ENCODE measurements around the gene FTH1.

DNA sequence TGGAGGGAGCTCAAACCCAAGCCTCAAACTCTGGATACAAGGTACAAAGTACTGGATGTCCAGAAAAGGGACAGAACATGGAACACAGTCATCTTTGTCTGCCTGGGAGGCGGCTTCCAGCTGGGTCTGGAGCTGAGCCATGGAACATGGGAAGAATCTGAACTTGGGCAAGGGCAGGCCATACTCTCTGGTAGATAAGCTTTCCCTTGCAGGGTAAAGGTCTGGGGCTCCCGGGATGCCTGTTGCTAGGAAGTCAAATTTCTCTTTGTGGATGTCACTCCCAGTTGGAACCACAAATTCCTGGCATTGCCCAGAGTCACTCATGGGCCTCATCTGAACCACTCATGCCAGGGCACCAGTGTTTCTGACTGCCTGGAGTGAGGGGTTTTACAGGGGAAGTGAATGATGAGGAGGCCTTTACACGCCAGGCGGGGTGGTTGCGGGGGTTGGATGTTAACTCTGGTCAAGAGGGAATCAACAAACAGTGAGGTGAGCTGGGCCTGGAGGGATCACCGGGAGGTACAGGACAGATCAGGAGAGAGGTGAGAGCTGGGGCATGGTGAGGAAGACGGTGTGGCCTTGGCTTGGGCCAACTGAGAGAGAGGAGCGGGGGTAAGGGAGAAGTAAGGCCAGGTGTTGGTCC is 5.7 kb downstream of the FTH1 start:
- no peak for TF ChIP-seq CTCF (conservative IDR thresholded peaks at IDR 0.05; ENCODE audit: low read depth, low read length)
- no peak for TF ChIP-seq EZH2 (IDR thresholded peaks at IDR 0.05; ENCODE audit: borderline replicate concordance, low read depth, low read length, poor library complexity, severe bottlenecking)
